GM23338 (cell line): Measurements from ENCODE around the gene KLHL17. TPM values are rescaled to one million over a fixed set of nuclear protein-coding genes. Genes with fewer than 3 reads are reported as not detected.

ENCODE experiments used
- ATAC-seq: fragments of 200-7000 bp; cut with Tn5 transposase; 3 replicates; pipeline ENCODE4 v1.9.1; 2020
- DNase-seq: peaks from one replicate; pipeline ENCODE4 v3.0.0-alpha.2; 2015; ENCODE audit warnings: low spot score
- H2AFZ ChIP-seq: fragments of 200-600 bp; sonication (generic); 2 replicates; pipeline ENCODE4 v1.8.0; 2016; ENCODE audit warnings: antibody characterized with exemption, mild to moderate bottlenecking, moderate library complexity
- H3F3A ChIP-seq: fragments of 200-600 bp; sonication (generic); replicated peaks from 2 replicates; pipeline ENCODE4 v1.8.0; 2017; ENCODE audit warnings: antibody characterized with exemption, mixed run types, low read depth
- H3K27ac ChIP-seq: fragments of 200-600 bp; sonication (generic); 2 replicates; pipeline ENCODE4 v1.6.1; 2016; ENCODE audit warnings: low read depth
- H3K27me3 ChIP-seq: fragments of 200-600 bp; sonication (generic); 2 replicates; pipeline ENCODE4 v1.8.0; 2016; ENCODE audit warnings: mild to moderate bottlenecking, mixed run types, moderate library complexity; ENCODE audit not compliant: insufficient read depth
- H3K36me3 ChIP-seq: fragments of 200-600 bp; sonication (generic); 2 replicates; pipeline ENCODE4 v1.8.0; 2016; ENCODE audit warnings: mild to moderate bottlenecking; ENCODE audit not compliant: insufficient read depth
- H3K4me1 ChIP-seq: fragments of 200-600 bp; sonication (generic); 2 replicates; pipeline ENCODE4 v1.8.0; 2016; ENCODE audit warnings: mild to moderate bottlenecking, moderate library complexity; ENCODE audit not compliant: insufficient read depth
- H3K4me2 ChIP-seq: fragments of 200-600 bp; sonication (generic); 2 replicates; pipeline ENCODE4 v1.7.1; 2017; ENCODE audit warnings: mixed run types
- H3K4me3 ChIP-seq: fragments of 200-600 bp; sonication (generic); 2 replicates; pipeline ENCODE4 v1.6.1; 2016; ENCODE audit warnings: mixed run types
- H3K79me2 ChIP-seq: fragments of 200-600 bp; sonication (generic); replicated peaks from 2 replicates; pipeline ENCODE4 v1.8.0; 2017; ENCODE audit warnings: mild to moderate bottlenecking; ENCODE audit not compliant: insufficient read depth
- H3K9me2 ChIP-seq: fragments of 200-600 bp; sonication (generic); 2 replicates; pipeline ENCODE4 v1.8.0; 2017; ENCODE audit not compliant: insufficient read depth
- H4K20me1 ChIP-seq: fragments of 200-600 bp; sonication (generic); replicated peaks from 2 replicates; pipeline ENCODE4 v1.8.0; 2017; ENCODE audit warnings: mild to moderate bottlenecking; ENCODE audit not compliant: insufficient read depth
- H3K27ac Mint-ChIP-seq: 2 replicates; pipeline ENCODE4 v1.8.0; 2020; ENCODE audit warnings: inconsistent platforms, mild to moderate bottlenecking, moderate library complexity, mixed read lengths
- H3K27me3 Mint-ChIP-seq: 3 replicates; pipeline ENCODE4 v1.8.0; 2022; ENCODE audit warnings: low read depth, mild to moderate bottlenecking, moderate library complexity, mixed read lengths, inconsistent platforms; ENCODE audit not compliant: insufficient read depth, poor library complexity
- H3K36me3 Mint-ChIP-seq: 3 replicates; pipeline ENCODE4 v1.8.0; 2021; ENCODE audit warnings: low read depth, mild to moderate bottlenecking, inconsistent platforms, moderate library complexity, mixed read lengths
- H3K4me1 Mint-ChIP-seq: 3 replicates; pipeline ENCODE4 v1.8.0; 2020; ENCODE audit warnings: mild to moderate bottlenecking, inconsistent platforms, mixed read lengths
- H3K4me3 Mint-ChIP-seq: 3 replicates; pipeline ENCODE4 v1.8.0; 2021; ENCODE audit warnings: moderate library complexity, mild to moderate bottlenecking, inconsistent platforms, mixed read lengths
- H3K9me3 Mint-ChIP-seq: 3 replicates; pipeline ENCODE4 v1.8.0; 2020; ENCODE audit warnings: moderate library complexity, mild to moderate bottlenecking, inconsistent platforms, mixed read lengths
- CREB1 ChIP-seq: fragments of 250-450 bp; sonication (Bioruptor Pico); IDR thresholded peaks from 2 replicates; pipeline ENCODE4 v1.5.0; 2020; ENCODE audit warnings: low read depth, mild to moderate bottlenecking, moderate library complexity
- EZH2phosphoT487 ChIP-seq: fragments of 200-600 bp; sonication (generic); IDR thresholded peaks from one replicate; pipeline ENCODE4 v1.8.1; 2018; ENCODE audit warnings: antibody characterized with exemption; ENCODE audit not compliant: unreplicated experiment
- JUNB ChIP-seq: IDR thresholded peaks from one replicate; pipeline ENCODE4 v1.6.1; 2016; ENCODE audit warnings: antibody characterized with exemption; ENCODE audit not compliant: unreplicated experiment
- NANOG ChIP-seq: IDR thresholded peaks from 2 replicates; pipeline ENCODE4 v1.6.1; 2016; ENCODE audit warnings: antibody characterized with exemption, borderline replicate concordance
- POLR2AphosphoS5 ChIP-seq: IDR thresholded peaks from 2 replicates; pipeline ENCODE4 v1.6.1; 2016; ENCODE audit warnings: antibody characterized with exemption, low read depth
- STAT1 ChIP-seq: IDR thresholded peaks from one replicate; pipeline ENCODE4 v1.6.1; 2016; ENCODE audit warnings: antibody characterized with exemption; ENCODE audit not compliant: unreplicated experiment
- ZNF114 ChIP-seq: fragments of 250-450 bp; sonication (Bioruptor Pico); IDR thresholded peaks from 2 replicates; pipeline ENCODE4 v1.5.0; 2020; ENCODE audit warnings: mild to moderate bottlenecking, moderate library complexity
- ZNF331 ChIP-seq: fragments of 250-450 bp; sonication (Bioruptor Pico); IDR thresholded peaks from 2 replicates; pipeline ENCODE4 v1.5.0; 2020; ENCODE audit warnings: low read depth, mild to moderate bottlenecking, moderate library complexity
- polyA plus RNA-seq: library from polyadenylated mRNA; unstranded; fragments of >200 nt; fragmentation: Nextera tagmentation; extraction: Ambion mirVana; gene quantifications from 2 replicates; pipeline ENCODE4 v1.2.1, GENCODE V29; 2016
- total RNA-seq: library from RNA; depleted of rRNA; stranded (reverse); fragments of >200 nt; shearing (Covaris generic); gene quantifications from 2 replicates; pipeline ENCODE4 v1.2.3, GENCODE V29; 2014
- TF ChIP-seq, protein P1 (sequence below): IDR thresholded peaks from one replicate; pipeline ENCODE4 v1.6.1; 2018; ENCODE audit warnings: antibody characterized with exemption; ENCODE audit not compliant: unreplicated experiment
- TF ChIP-seq, protein P2 (sequence below), 2 experiments: fragments of 200-600 bp in 1 of 2; sonication (generic) in 1 of 2; conservative IDR thresholded peaks; 2 replicates each; pipeline versions ENCODE4 v1.5.1 to v1.6.1; 2016 to 2017; ENCODE audit warnings: antibody characterized with exemption in 2 of 2, low read depth in 2 of 2, mild to moderate bottlenecking in 2 of 2, moderate library complexity in 1 of 2
- TF ChIP-seq, protein P3 (sequence below): IDR thresholded peaks from 2 replicates; pipeline ENCODE4 v1.6.1; 2016; ENCODE audit warnings: antibody characterized with exemption

Gene KLHL17
- total and polyA plus RNA-seq, 2 experiments from 2014 or later, result 16.5 to 37.1 TPM

DNA sequence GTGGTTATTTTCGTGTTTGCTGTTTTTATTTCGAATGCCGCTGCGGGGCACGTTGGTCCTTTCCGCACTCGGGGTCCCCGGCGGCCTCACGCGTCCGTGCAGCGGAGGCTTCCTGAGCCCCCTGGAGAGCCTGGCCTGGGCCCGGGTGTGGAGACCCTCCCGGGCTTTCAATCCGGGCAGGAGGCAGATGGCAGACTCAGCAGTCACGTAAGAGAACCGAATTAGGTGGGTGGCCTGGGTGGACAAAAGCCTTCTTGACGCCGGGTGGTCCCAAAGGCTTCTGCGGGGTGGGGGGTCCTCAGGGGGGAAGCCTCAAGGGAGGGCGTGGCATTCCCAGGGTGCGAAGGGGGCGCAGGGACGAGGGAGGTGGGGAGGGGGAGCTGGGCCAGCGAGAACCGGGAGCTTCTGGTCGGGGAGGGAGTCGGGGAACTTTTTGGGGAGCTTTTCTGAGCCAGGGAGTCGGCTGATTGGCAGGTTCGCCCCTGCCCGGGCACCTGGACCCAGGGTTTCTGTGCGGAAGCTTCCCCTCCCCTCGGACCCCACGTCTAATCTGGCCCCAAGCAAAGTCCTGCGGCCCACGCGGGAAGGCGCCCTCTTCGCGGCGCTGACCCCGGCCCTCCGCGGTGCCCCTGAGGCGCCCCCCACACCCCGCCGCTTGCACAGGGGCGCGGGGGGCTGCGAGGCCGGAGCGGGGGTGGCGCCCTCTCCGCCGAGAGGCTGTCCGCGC is 40.8 kb downstream of the KLHL17 start:
- H3K4me1 ChIP-seq, result peaks cover 16% of the 10 kb centered on the region
- Mint-ChIP-seq H3K4me3 (peak overlapping the region; percentile 71), H3K9me3 (peaks cover 2% of the 10 kb centered on the region; the same call in 1 of the 3 replicates), H3K27me3 (peaks cover 70% of the 10 kb centered on the region), H3K4me1 (peaks cover 15% of the 10 kb centered on the region), H3K27ac (no peak overlapping the region), H3K36me3 (no peaks in the 10 kb centered on the region; the same call in 2 of the 3 replicates)
- peaks cover 6% of the 10 kb centered on the region; the same call in 1 of the 2 replicates for H3F3A ChIP-seq
- peak; percentile 69 for DNase-seq
- TF ChIP-seq POLR2AphosphoS5 (no peak), ZNF331 (no peak), STAT1 (no peak), ZNF114 (no peak), JUNB (no peak), NANOG (no peak), EZH2phosphoT487 (no peak)
- TF ChIP-seq, protein P1, sequence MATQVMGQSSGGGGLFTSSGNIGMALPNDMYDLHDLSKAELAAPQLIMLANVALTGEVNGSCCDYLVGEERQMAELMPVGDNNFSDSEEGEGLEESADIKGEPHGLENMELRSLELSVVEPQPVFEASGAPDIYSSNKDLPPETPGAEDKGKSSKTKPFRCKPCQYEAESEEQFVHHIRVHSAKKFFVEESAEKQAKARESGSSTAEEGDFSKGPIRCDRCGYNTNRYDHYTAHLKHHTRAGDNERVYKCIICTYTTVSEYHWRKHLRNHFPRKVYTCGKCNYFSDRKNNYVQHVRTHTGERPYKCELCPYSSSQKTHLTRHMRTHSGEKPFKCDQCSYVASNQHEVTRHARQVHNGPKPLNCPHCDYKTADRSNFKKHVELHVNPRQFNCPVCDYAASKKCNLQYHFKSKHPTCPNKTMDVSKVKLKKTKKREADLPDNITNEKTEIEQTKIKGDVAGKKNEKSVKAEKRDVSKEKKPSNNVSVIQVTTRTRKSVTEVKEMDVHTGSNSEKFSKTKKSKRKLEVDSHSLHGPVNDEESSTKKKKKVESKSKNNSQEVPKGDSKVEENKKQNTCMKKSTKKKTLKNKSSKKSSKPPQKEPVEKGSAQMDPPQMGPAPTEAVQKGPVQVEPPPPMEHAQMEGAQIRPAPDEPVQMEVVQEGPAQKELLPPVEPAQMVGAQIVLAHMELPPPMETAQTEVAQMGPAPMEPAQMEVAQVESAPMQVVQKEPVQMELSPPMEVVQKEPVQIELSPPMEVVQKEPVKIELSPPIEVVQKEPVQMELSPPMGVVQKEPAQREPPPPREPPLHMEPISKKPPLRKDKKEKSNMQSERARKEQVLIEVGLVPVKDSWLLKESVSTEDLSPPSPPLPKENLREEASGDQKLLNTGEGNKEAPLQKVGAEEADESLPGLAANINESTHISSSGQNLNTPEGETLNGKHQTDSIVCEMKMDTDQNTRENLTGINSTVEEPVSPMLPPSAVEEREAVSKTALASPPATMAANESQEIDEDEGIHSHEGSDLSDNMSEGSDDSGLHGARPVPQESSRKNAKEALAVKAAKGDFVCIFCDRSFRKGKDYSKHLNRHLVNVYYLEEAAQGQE, result no peak
- H3K27me3 ChIP-seq, result peaks cover 86% of the 10 kb centered on the region
- peak overlapping the region; percentile 72 for H2AFZ ChIP-seq
- H3K27ac ChIP-seq, result no peak overlapping the region
- peak overlapping the region; percentile 88 for H3K4me2 ChIP-seq
- no peaks in the 10 kb centered on the region for H3K36me3 ChIP-seq
- H3K4me3 ChIP-seq, result peak overlapping the region; percentile 71
- peak; percentile 0; the same call in 1 of the 3 replicates for ATAC-seq
- no peaks in the 10 kb centered on the region for H3K9me2 ChIP-seq
- H3K79me2 ChIP-seq, result no peaks in the 10 kb centered on the region
- H4K20me1 ChIP-seq, result no peaks in the 10 kb centered on the region

DNA sequence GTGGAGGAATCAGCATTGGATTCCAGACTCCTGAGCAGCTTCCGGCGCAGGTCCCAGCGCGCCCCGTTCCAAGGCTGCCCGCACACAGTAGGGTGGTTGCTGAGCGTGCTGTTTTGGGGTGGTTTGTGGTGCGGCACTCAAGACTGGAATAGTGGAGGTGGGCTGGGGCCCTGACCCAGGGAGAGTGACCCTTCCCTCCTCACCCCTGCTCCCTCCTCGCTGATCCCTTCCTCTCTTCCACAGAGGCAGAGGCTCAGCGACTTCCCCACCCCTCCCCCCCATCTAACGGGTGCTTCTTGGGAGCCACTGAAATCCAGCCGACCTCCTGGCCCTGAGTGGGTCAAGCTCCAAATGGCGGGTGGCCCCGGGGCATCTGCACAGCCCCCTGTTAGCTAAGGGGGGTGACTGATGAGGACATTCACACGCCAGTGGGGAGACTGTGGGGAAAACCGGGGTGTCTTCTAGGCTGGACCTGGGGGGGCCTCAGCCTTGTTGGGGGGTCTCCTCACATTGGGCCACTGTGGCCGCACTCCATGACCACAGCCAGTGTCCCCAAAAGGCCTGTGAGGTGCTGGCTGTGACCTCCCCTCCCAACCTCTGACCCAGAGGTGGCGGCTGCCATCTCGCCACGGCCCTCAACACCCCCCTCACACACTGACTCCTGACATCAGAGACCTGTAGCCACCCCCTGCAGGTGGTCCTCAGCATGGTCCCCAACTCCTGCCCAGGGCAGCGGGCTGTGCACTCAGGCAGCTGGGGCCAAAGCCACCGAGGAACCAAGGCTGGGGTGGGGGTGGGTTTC is 43.4 kb downstream of the KLHL17 start:
- Mint-ChIP-seq H3K27me3 (peaks cover 58% of the 10 kb centered on the region), H3K9me3 (peaks cover 2% of the 10 kb centered on the region; the same call in 1 of the 3 replicates), H3K4me1 (peaks cover 18% of the 10 kb centered on the region)
- TF ChIP-seq, protein P2, sequence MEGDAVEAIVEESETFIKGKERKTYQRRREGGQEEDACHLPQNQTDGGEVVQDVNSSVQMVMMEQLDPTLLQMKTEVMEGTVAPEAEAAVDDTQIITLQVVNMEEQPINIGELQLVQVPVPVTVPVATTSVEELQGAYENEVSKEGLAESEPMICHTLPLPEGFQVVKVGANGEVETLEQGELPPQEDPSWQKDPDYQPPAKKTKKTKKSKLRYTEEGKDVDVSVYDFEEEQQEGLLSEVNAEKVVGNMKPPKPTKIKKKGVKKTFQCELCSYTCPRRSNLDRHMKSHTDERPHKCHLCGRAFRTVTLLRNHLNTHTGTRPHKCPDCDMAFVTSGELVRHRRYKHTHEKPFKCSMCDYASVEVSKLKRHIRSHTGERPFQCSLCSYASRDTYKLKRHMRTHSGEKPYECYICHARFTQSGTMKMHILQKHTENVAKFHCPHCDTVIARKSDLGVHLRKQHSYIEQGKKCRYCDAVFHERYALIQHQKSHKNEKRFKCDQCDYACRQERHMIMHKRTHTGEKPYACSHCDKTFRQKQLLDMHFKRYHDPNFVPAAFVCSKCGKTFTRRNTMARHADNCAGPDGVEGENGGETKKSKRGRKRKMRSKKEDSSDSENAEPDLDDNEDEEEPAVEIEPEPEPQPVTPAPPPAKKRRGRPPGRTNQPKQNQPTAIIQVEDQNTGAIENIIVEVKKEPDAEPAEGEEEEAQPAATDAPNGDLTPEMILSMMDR (conservative IDR thresholded peaks at IDR 0.05; ENCODE audit: low read depth in 2 of 2), result no peak
- TF ChIP-seq JUNB (no peak), ZNF114 (no peak), EZH2phosphoT487 (no peak), POLR2AphosphoS5 (no peak), ZNF331 (no peak), CREB1 (CRISPR knock-in tag) (no peak)
- TF ChIP-seq, protein P1, result no peak
- TF ChIP-seq, protein P3, sequence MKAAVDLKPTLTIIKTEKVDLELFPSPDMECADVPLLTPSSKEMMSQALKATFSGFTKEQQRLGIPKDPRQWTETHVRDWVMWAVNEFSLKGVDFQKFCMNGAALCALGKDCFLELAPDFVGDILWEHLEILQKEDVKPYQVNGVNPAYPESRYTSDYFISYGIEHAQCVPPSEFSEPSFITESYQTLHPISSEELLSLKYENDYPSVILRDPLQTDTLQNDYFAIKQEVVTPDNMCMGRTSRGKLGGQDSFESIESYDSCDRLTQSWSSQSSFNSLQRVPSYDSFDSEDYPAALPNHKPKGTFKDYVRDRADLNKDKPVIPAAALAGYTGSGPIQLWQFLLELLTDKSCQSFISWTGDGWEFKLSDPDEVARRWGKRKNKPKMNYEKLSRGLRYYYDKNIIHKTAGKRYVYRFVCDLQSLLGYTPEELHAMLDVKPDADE, result no peak

More for the DNA sequence above, 43.4 kb downstream of the KLHL17 start:
- no peak for ATAC-seq
- Histone ChIP-seq H4K20me1 (no peaks in the 10 kb centered on the region; the same call in 1 of the 2 replicates), H3K9me2 (no peaks in the 10 kb centered on the region), H3K4me2 (no peak overlapping the region), H3F3A (peaks cover 4% of the 10 kb centered on the region; the same call in 1 of the 2 replicates), H3K79me2 (no peaks in the 10 kb centered on the region), H3K27me3 (peaks cover 73% of the 10 kb centered on the region), H3K4me1 (peaks cover 8% of the 10 kb centered on the region; the same call in 1 of the 2 replicates), H2AFZ (no peak overlapping the region), H3K4me3 (no peak overlapping the region), H3K27ac (no peak overlapping the region), H3K36me3 (no peaks in the 10 kb centered on the region)
- Mint-ChIP-seq H3K4me3 (no peak overlapping the region), H3K27ac (no peak overlapping the region), H3K36me3 (no peaks in the 10 kb centered on the region; the same call in 2 of the 3 replicates)
- no peak for DNase-seq
